ENCODE data around the gene PCGF2. TPM values are rescaled to one million over a fixed set of nuclear protein-coding genes. Genes with fewer than 3 reads are reported as not detected.

The PCGF2 gene
- total and polyA plus RNA-seq, 9 of the 15 experiments (the other 6 are each of a cell fraction or from before 2014, with no cell fraction given): 1.3 to 33.4 (median 7.0) TPM

GRCh38 chr17:38743556-38744171 is 4.5 kb downstream of the PCGF2 start:
- no TSS peak for BruUV-seq (replicated peaks)
- FAIRE-seq (no peak), ATAC-seq (no peak), DNase-seq (ENCODE audit: extremely low read depth in 1 of 4, low spot score in 3 of 4) (no peak)
- ChIA-PET POLR2A (interaction anchor here (1.0 to 1.6 kb wide), 2 partner anchors 12 to 128 kb away, joined by 4 to 6 read pairs; no protein-coding TSS in a partner anchor), CTCF (ENCODE audit: low intra/inter-chr PET ratio) (no interaction called here)
- Histone ChIP-seq H3K4me1 (replicated peaks in 1 of 2; ENCODE audit: control insufficient read depth in 2 of 2, insufficient read depth in 2 of 2, low read length in 2 of 2) (peaks cover 19 to 48% of the 10 kb centered on the region in 2 experiments), H3K4me3 (no peak overlapping the region), H4K20me1 (replicated peaks; ENCODE audit: control insufficient read depth, insufficient read depth, low read length) (peaks cover 13% of the 10 kb centered on the region), H3K36me3 (ENCODE audit: control insufficient read depth, insufficient read depth, low read length) (peaks cover 29% of the 10 kb centered on the region; the same call in 2 of the 3 replicates), H3K9me3 (replicated peaks; ENCODE audit: control insufficient read depth, insufficient read depth, low read depth, low read length) (no peaks in the 10 kb centered on the region), H3K79me2 (ENCODE audit: control insufficient read depth, insufficient read depth, low read length) (peaks cover 67% of the 10 kb centered on the region), H3K9ac (ENCODE audit: insufficient read depth in 1 of 2, low read depth in 2 of 2, low read length in 2 of 2) (peak overlapping the region in 1 of 2 experiments; percentile 55; a peak in 1 of 4 replicates), H3K4me2 (ENCODE audit: insufficient read depth, low read length) (no peak overlapping the region), H3K27ac (ENCODE audit: extremely low read depth, low read depth, low read length) (no peak overlapping the region), H3K27me3 (ENCODE audit: control insufficient read depth in 2 of 2, insufficient read depth in 2 of 2, low read length in 2 of 2) (no peaks in the 10 kb centered on the region), H2AFZ (ENCODE audit: low read depth, low read length) (no peak overlapping the region), H3K9me1 (ENCODE audit: control insufficient read depth, insufficient read depth, low read length) (peaks cover 7% of the 10 kb centered on the region)
- in situ Hi-C loops (cut with MboI) (no loop called here), intact Hi-C loops (cut with micrococcal nuclease) (no loop called here)
- 70% methylated on average over 4 of the region's 4 CpGs for WGBS (ENCODE audit: insufficient coverage, low coverage, missing lambda C conversion rate)
- TF ChIP-seq RFX1 (IDR thresholded peaks at IDR 0.05): peak; percentile 48; the same call in 1 of the 2 replicates
- TF ChIP-seq PRDM10 (IDR thresholded peaks at IDR 0.05; ENCODE audit: partially characterized antibody): peak; percentile 79
- no peak for TF ChIP-seq RFX5 (IDR thresholded peaks at IDR 0.05; ENCODE audit: low read depth, low read length)

All from K562 (cell line).